ENCODE data around the gene CLDND2.

- TF ChIP-seq CHD2 (IDR thresholded peaks at IDR 0.05; ENCODE audit: borderline replicate concordance, low read depth, low read length) (no peak), CTCF (IDR thresholded peaks at IDR 0.05 in 2 of 3, conservative IDR thresholded peaks at IDR 0.05 in 1 of 3; ENCODE audit: control insufficient read depth in 2 of 3, extremely low read depth in 1 of 3, insufficient read depth in 1 of 3, low read depth in 3 of 3, low read length in 3 of 3) (no peak), ZSCAN29 (IDR thresholded peaks at IDR 0.05) (no peak), ZBTB33 (IDR thresholded peaks at IDR 0.05) (no peak), EZH2 (IDR thresholded peaks at IDR 0.05; ENCODE audit: borderline replicate concordance, control insufficient read depth, low read depth, low read length) (no peak), CEBPB (IDR thresholded peaks at IDR 0.05; ENCODE audit: borderline replicate concordance in 1 of 2, low read depth in 2 of 2, low read length in 2 of 2) (no peak)
Observed at GRCh38 chr19:51326216-51327065, 42.4 kb downstream of the CLDND2 start.
